Panc1 (cell line): ENCODE data around the gene GEN1. TPM values are rescaled to one million over a fixed set of nuclear protein-coding genes. Genes with fewer than 3 reads are reported as not detected.

ENCODE experiments used
- ATAC-seq: fragments of 200-7000 bp; cut with Tn5 transposase; 2 replicates; pipeline ENCODE4 v1.9.1; 2020; ENCODE audit warnings: mild to moderate bottlenecking, moderate library complexity
- BruUV-seq: library from RNA; stranded (reverse); fragments of 400-500 nt; replicated peaks from 2 replicates; lab custom pipeline; 2021; lab: Mats Ljungman, UMichigan
- CTCF ChIA-PET: fragments of 300-600 bp; sonication (Branson Sonifier 250); formaldehyde crosslinking; loops from one replicate; lab custom pipeline; 2022; ENCODE audit warnings: antibody characterized with exemption; lab: Charles Lee
- POLR2A ChIA-PET: fragments of 300-600 bp; sonication (Branson Sonifier 250); formaldehyde crosslinking; loops from one replicate; lab custom pipeline; 2022; ENCODE audit warnings: antibody characterized with exemption; lab: Charles Lee
- DNase-seq: peaks from one replicate; pipeline ENCODE4 v3.0.0-alpha.2; 2010; ENCODE audit warnings: low read depth, low spot score
- H3K27ac ChIP-seq: 2 replicates; pipeline ENCODE4 v1.5.1; 2011; ENCODE audit warnings: mild to moderate bottlenecking, low read length, inconsistent platforms
- H3K27me3 ChIP-seq: fragments of 200-500 bp; sonication (Bioruptor generic); 2 replicates; pipeline ENCODE4 v1.6.0; 2014; ENCODE audit warnings: low read length, inconsistent platforms; ENCODE audit not compliant: control insufficient read depth, insufficient read depth
- H3K36me3 ChIP-seq: fragments of 200-500 bp; sonication (Bioruptor generic); 2 replicates; pipeline ENCODE4 v1.5.1; 2014; ENCODE audit warnings: inconsistent platforms, mild to moderate bottlenecking, low read length, moderate library complexity; ENCODE audit not compliant: control insufficient read depth, insufficient read depth
- H3K4me1 ChIP-seq: 2 replicates; pipeline ENCODE4 v1.5.1; 2011; ENCODE audit warnings: inconsistent platforms, mild to moderate bottlenecking, low read length, moderate library complexity; ENCODE audit not compliant: control insufficient read depth, insufficient read depth
- H3K4me3 ChIP-seq, 2 experiments: 2 replicates each; pipeline ENCODE4 v1.5.1; 2011 to 2012; ENCODE audit warnings: low read depth in 2 of 2, low read length in 2 of 2, mild to moderate bottlenecking in 2 of 2, inconsistent platforms in 1 of 2, moderate library complexity in 1 of 2
- H3K9me3 ChIP-seq: fragments of 200-500 bp; sonication (Bioruptor generic); 2 replicates; pipeline ENCODE4 v1.5.1; 2014; ENCODE audit warnings: low read depth, mild to moderate bottlenecking, inconsistent platforms, low read length, moderate library complexity; ENCODE audit not compliant: control insufficient read depth, insufficient read depth
- CTCF ChIP-seq: fragments of 450-650 bp; IDR thresholded peaks from 2 replicates; pipeline ENCODE4 v1.5.1; 2017; ENCODE audit warnings: mild to moderate bottlenecking
- POLR2AphosphoS5 ChIP-seq: IDR thresholded peaks from 2 replicates; pipeline ENCODE4 v1.6.1; 2012; ENCODE audit warnings: mild to moderate bottlenecking, low read depth, low read length, moderate library complexity
- REST ChIP-seq, 2 experiments: IDR thresholded peaks; 2 replicates each; pipeline ENCODE4 v1.6.1; 2011 to 2012; ENCODE audit warnings: low read depth in 2 of 2, control low read depth in 1 of 2, low read length in 1 of 2, mild to moderate bottlenecking in 1 of 2, moderate library complexity in 1 of 2; ENCODE audit not compliant: insufficient read depth in 1 of 2
- SIN3A ChIP-seq: IDR thresholded peaks from 2 replicates; pipeline ENCODE4 v1.6.1; 2012; ENCODE audit warnings: low read depth, mild to moderate bottlenecking, low read length, moderate library complexity, borderline replicate concordance; ENCODE audit not compliant: insufficient read depth
- TCF7L2 ChIP-seq: IDR thresholded peaks from 2 replicates; pipeline ENCODE4 v1.6.1; 2011; ENCODE audit warnings: mild to moderate bottlenecking, low read depth, low read length, inconsistent platforms
- in situ Hi-C: cut with HindIII; loops from 2 replicates; pipeline ENCODE4 v1.10.0; 2016; ENCODE audit warnings: low sequenced_read_pairs, low pct_unique_long_range_greater_than_20kb
- intact Hi-C: fragments of 100-400 bp; cut with micrococcal nuclease; formaldehyde crosslinking; loops from one replicate; pipeline ENCODE4 v1.10.0; 2022; ENCODE audit not compliant: unreplicated experiment
- total RNA-seq: library from RNA; stranded (reverse); gene quantifications from one replicate; pipeline ENCODE4 v1.2.1, GENCODE V29; 2021; ENCODE audit not compliant: unreplicated experiment

Gene GEN1
- total RNA-seq, 1 experiment from 2014 or later, result 24.0 TPM

GRCh38 chr2:17754773-17755425, 961 bp downstream of the GEN1 start:
- ATAC-seq (no peak), DNase-seq (no peak)
- TSS peak; percentile 76 for BruUV-seq
- TF ChIP-seq REST (IDR thresholded peaks at IDR 0.05; ENCODE audit: insufficient read depth in 1 of 2, low read depth in 2 of 2, low read length in 1 of 2), result no peak
- CTCF ChIA-PET, result interaction anchor here (1.2 kb wide), 1 partner anchor 624 kb away, joined by 5 read pairs; no protein-coding TSS in a partner anchor
- intact Hi-C loops (no loop called here), in situ Hi-C loops (no loop called here)
- peak overlapping the region; percentile 91 for H3K27ac ChIP-seq
- POLR2A ChIA-PET, result no interaction called here
- H3K36me3 ChIP-seq, result peaks cover 9% of the 10 kb centered on the region
- H3K9me3 ChIP-seq, result no peaks in the 10 kb centered on the region
- H3K4me1 ChIP-seq, result peaks cover 31% of the 10 kb centered on the region
- no peaks in the 10 kb centered on the region for H3K27me3 ChIP-seq
- H3K4me3 ChIP-seq, result peak overlapping the region; percentile 75 to 91

- Histone ChIP-seq H3K9me3 (no peaks in the 10 kb centered on the region), H3K4me3 (no peak overlapping the region), H3K4me1 (peaks cover 29% of the 10 kb centered on the region), H3K27me3 (no peaks in the 10 kb centered on the region), H3K27ac (peak overlapping the region; percentile 17; the same call in 1 of the 2 replicates), H3K36me3 (peaks cover 13% of the 10 kb centered on the region)
- in situ Hi-C loops (no loop called here), intact Hi-C loops (no loop called here)
- CTCF ChIA-PET, result no interaction called here
- TF ChIP-seq POLR2AphosphoS5 (no peak), CTCF (no peak), SIN3A (no peak), REST (IDR thresholded peaks at IDR 0.05; ENCODE audit: insufficient read depth in 1 of 2, low read depth in 2 of 2, low read length in 1 of 2) (no peak), TCF7L2 (no peak)
- ATAC-seq, result no peak
- no peak for DNase-seq
- BruUV-seq, result no TSS peak
- POLR2A ChIA-PET, result no interaction called here
These were observed 2.7 kb downstream of the GEN1 start for GRCh38 chr2:17756668-17757067.
